GM19468 (cell line): ENCODE measurements around the gene LRRC3.
"Not testable (repeated sequence)": the region's sequence is repeated elsewhere in the genome, so short reads cannot be mapped to it uniquely, and the experiment has no call there.

Experiments
- ATAC-seq: cut with Tn5 transposase; IDR thresholded peaks from one replicate; pipeline ENCODE4 v1.9.1; 2021; ENCODE audit warnings: mild to moderate bottlenecking, moderate library complexity, moderate number of reproducible peaks; ENCODE audit not compliant: unreplicated experiment; ENCODE audit errors: extremely low read depth

The LRRC3 gene

DNA sequence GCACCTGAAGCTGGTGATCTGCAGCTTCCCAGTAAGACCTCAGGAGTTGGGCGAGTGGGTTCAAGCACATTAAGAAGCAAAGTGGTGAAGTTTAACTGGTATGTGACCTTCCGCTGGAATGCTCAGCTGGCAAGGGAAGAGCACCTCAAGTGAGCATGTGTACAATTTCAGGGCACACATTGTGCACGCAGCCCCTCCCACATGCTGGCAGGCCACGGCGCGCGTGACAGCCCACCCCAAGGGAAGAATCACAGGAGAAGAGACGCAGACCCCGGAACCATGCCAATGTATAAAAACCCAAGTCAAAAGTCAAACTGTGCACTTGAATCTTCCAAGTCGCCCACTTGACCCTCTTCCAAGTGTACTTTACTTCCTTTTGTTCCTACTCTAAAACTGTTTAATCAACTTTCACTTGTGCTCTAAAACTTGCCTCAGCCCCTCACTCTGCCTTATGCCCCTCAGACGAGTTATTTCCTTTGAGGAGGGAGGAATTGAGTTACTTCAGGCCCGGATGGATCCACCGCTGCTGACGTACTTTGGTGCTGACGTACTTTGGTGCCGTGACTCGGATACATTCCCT is 20.0 kb downstream of the LRRC3 start:
- ATAC-seq: no peak

DNA sequence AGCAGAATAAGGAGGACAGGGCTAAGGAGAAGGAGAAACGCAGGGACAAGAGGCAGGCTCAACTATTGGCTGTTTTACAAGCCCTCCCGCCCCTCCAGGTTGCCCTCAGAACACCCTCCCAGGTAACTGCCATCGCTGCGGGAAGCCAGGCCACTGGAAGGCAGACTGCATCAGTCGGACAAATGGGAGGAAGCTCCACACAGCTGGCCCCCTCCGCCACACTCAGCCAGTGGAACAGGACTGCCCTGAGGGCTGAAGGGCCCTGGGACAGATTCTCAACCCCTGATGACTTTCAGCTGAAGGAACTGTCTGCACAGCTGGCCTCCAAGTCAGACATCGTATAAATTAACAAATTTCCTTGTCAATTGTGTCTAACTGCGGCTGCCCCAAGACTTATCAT is 21.8 kb downstream of the LRRC3 start:
- no peak for ATAC-seq

GRCh38 chr21:44477712-44478111 is 22.4 kb downstream of the LRRC3 start:
- no peak for ATAC-seq

DNA sequence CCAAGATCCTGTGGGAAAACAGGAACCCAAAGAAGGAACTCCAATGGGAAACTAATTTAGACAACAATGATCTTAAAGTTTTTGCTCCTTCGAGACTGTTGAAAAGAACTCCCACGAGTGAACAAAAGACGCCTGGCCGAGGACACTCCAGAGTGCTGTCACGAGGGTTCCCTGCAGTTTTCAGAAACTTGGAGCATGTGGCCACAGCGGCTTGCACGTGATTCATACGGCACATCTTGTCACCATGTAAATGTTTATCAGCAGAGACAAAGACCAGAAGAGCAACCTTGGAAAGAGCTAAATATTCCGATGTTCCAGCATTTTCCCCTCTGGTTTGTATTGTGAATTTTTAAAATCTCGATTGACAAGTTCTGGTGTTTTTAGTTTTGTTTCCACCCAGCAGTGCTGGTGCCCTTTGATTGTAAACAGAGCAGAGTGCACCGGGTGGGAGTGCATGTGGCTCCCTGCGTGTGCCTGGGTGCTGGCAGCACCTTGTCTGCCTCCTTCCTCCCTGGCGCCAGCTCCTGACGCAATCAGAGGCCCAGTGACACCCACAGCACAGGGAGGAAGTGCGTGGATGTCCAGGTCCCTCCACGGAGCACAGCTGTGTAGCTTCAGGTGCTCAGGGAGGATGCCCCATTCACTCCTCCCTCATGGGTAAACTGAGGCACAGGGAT is 23.0 kb downstream of the LRRC3 start:
- no peak for ATAC-seq

DNA sequence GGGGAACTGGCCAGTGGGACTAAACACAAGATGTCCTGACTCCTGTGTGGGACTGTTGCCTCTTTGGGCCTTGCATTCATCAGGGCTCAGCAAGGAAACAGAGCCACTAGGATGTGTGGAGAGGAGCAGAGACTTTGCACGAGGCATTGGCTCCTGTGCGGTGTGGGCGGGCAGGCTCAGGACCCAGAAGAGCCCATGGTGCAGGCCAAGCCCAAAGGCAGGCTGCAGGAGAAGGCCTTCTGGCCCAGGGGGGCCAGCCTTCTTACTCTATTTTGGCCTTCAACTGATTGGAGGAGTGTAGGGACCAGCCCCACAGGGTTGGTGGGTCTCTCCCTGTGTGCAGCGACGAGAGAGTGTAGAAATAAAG is 23.5 kb downstream of the LRRC3 start:
- no peak for ATAC-seq

GRCh38 chr21:44479556-44480199 is 24.4 kb downstream of the LRRC3 start:
- not testable (repeated sequence) for ATAC-seq

GRCh38 chr21:44480200-44481053 is 25.1 kb downstream of the LRRC3 start:
- ATAC-seq: no peak

DNA sequence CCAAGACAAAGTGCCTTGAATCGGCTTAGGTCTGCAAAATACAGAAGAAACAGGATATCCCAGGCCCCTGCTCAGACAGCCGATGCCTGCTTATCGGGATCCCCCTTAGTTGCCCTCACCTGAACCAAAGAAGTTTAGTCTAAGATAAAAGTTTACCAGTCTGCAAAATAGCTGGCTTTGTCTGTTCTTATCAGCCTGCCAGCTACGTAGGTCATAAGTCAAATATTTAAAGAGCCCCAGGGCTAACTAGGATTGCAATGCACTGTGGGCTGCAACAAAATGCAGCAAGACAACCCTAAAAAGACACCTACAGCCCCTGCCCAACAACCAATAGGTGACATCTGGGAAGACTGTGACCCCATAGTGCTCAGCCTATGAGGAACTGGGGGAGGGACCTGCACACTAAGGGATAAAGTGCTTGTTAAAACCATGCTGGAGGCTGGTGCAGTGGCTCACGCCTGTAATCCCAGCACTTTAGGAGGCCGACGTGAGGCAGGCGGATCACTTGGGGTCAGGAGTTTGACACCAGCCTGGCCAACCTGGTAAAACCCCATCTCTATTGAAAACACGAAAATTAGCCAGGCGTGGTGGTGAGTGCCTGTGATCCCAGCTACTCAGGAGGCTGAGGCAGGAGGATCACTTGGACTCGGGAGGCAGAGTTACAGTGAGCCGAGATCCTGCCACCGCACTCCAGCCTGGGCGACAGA is 27.4 kb downstream of the LRRC3 start:
- no peak for ATAC-seq

- no peak for ATAC-seq
Observed at GRCh38 chr21:44483288-44484237, 28.3 kb downstream of the LRRC3 start.

GRCh38 chr21:44484498-44485253 is 29.4 kb downstream of the LRRC3 start:
- ATAC-seq: no peak

- no peak for ATAC-seq
Observed at GRCh38 chr21:44485254-44485793, 30.0 kb downstream of the LRRC3 start.

DNA sequence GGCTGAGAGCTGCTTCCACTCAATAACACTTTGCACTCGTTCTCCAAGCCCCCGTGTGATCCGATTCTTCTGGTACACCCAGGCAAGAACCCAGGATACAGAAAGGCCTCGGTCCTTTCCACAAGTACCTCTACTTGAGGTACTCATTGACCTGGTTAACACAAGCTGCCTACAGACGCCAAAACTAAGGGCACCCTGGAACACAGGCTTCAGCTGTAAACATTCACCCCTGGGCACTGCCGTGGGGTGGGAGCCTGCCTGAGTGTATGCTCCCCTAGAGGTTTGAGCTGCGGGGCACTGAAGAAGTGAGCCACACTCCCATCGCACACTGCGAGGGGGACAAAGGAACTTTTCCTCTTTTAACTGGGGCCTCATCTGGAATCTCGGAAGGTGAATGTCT is 30.5 kb downstream of the LRRC3 start:
- ATAC-seq: no peak

- no peak for ATAC-seq
Observed at GRCh38 chr21:44486302-44486701, 31.0 kb downstream of the LRRC3 start.

DNA sequence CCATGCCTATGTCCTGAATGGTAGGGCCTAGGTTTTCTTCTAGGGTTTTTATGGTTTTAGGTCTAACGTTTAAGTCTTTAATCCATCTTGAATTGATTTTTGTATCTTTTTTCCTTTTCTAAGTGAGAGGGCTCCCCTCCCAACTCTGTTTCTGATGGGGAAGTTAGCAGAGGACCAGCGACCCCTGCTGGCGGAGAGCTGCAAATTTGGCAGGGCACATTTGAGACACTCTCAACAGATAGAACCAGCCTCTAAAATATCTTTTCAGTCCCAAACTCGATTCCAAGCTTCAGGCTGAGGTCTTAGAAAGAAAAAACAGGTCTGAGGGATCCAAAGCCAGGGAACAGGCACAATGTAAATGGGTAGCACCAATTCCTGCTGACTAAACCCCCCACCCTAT is 32.5 kb downstream of the LRRC3 start:
- ATAC-seq: no peak

DNA sequence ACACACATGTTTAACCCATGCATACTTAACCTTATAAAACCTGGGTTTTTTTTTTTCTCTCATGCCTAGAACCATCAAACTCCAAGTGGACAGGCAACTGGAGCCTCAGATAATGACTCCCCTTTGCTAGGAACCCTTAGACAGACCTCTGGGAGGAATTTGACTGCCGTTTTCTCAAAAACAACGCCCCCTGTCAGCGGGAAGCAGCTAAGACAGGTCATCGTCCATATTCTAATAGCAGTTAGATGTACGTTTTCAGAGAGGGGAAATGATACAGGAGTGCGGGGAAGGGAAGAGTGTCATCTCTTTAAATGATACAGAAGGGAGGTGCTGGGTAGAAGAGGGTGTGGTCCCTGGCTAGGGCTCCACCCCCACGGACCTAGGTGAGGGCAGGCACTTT is 34.7 kb downstream of the LRRC3 start:
- no peak for ATAC-seq

GRCh38 chr21:44490405-44490804 is 35.1 kb downstream of the LRRC3 start:
- no peak for ATAC-seq

DNA sequence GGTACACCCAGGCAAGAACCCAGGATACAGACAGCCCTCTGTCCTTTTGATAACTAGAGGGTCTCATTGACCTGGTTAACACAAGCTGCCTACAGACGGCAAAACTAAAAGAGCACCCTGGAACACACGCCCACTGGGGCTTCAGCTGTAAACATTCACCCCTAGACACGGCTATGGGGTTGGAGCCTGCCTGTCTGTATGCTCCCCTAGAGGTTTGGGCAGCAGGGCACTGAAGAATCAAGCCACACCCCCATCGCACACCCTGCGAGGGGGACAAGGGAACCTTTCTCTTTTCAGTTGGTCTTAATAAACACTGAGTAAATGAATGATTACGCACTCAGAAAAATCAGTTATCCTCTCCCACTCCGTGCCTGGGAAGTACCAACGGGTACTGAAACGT is 35.5 kb downstream of the LRRC3 start:
- ATAC-seq: no peak
